Activated CD8-positive, alpha-beta memory T cell treated with anti-CD3 and anti-CD28 coated beads for 48 hours (primary cell): ENCODE results near the gene ANKS1B.

ENCODE experiments used
- DNase-seq, 3 experiments: peaks; one replicate each; pipeline ENCODE4 v3.0.0-alpha.2; 2020; ENCODE audit warnings: low read depth in 2 of 3, low spot score in 2 of 3

Gene ANKS1B

DNA sequence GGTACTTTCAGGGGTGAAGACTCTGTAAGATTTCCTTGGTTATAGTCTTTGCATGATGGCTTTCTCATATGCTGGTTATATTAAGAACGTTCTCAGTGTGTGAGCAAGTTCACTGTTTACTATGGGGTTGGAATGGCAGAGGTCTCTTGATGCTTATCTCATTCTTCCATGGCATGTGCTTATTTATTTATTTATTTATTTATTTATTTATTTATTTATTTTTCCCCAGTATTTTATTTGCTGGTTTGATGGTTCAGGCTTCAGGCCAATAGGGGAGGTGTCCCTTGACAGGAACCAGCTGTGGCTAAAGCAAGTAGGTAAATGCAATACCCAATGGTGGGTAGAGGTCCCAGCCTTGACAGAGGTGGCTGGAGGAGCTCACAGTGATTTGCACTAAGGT is 498.5 kb downstream of the ANKS1B start:
- no peak for DNase-seq

DNA sequence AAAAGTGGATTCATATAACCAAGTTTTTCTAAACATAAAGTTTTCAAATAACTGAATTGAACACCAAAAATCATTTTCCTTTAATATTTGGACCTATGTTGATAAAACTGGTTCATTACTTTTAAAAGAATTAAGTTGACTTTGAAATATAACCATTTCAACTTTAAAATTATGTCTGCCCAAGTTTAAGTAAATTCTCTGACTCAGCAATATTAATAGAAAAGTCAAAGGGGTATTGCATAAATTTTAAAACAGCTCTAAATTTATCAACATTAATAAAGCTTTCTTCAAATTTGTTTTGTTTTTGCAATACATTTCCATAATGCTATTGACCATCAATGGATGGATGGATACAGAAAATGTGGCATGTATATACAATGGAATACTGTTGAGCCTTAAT is 505.6 kb downstream of the ANKS1B start:
- no peak for DNase-seq

DNA sequence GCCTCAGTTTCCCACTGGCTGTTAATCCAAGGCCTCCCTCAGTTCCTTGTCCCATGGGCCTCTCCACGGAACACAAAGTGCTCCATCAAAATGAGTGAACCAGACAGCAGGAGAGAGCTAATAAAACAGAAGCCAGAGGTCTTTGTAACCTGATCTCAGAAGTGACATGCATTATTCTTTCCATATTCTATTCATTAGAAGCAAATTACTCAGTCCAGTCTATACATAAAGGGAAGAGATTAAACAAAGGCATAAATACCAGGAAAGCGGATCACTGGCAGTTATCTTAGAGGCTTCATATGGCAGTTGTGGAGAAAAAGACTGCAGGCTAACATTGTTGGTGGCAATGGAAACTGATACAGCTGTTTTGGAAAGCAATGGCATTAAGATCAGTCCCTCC is 507.8 kb downstream of the ANKS1B start:
- DNase-seq, result no peak

DNA sequence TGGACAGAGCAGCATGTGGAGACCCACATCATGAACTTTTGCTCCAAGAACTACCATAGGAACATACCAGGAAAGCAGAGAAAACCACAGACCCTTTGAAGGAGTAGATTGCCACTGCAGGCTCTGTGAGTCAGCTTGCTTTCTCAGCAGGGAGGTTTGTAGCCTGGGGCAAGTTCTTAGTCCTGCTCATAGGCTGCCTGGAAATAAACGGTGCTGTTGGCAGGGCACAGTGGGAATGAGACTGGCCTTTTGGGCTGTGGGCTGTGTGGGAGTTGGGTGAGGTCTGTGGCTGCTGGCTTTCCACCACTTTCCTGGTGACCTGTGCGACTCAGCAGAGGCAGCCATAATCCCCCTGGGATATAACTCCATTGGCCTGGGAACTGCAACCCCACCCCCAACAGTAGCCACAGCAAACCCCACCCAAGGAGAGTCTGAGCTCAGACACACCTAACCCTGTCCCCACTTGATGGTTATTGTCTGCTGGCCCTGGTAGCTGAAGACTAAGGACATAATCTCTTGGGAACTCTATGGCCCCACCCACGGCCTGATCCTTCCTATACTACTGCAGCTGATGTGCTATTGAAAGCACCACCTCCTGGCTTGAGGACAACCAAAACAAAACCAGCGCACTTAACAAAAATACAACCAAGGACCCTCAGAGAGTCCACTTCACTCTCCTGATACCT is 529.2 kb downstream of the ANKS1B start:
- DNase-seq, result no peak

DNA sequence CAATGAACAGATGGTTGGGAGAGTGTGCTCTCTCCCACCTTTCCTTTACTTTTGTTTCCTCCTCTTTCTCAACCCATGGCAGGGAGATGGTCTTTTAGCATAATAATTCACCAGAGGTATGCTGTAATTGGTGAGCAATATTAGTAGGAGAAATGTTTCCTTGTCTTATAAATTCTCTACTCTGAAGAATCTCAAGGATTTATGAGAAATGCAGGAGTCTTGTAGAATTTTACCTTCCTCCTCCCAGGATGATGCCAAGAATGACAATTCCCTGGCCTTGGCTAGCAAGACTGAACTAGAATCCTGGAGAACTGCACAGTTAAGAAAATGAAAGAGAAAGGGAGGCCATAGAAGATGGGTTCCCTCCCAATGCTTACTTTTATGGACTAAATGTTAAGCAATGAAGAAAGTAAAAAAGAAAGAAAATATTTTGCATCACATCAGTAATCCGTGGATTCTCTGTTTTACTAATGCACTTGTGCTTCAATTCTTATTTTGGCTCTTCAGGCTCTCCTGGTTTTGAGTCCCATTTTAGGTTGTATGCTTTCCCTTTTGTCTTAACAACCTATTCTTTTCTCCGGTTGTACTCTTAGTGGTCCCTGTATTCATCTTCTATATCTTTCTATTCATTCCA is 530.1 kb downstream of the ANKS1B start:
- DNase-seq, result no peak

DNA sequence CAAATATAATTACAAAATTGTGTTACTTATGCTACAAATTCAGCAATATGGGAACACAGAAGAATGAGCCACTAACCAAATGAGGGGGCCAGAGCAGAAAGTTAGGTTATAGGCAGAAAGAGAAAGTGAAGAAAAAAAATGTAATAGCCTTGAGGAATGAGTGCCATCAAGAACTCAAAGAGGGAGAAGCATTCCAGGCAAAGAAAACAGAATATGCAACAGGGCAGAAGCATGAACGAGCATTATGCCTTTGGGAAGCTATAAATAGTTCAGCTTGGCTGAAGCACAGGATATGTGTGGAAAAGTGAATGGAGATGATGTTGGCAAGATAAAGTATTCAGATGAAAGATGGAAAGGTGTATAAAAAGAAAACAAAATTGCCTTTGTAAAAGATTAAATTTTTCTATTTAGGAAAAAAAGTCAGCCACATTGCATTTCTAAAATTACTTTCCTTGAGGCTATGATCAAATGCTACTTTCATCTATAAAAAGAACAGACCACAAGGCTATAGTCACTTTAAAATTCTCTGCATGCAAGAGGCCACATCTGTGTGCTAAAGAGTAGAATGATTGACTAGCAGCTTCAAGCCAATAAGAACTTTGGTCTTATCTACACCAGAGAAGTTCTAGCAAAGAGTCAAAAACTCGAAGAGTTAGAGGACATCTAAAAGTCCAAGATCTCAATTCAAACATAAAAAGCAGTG is 530.7 kb downstream of the ANKS1B start:
- no peak for DNase-seq

DNA sequence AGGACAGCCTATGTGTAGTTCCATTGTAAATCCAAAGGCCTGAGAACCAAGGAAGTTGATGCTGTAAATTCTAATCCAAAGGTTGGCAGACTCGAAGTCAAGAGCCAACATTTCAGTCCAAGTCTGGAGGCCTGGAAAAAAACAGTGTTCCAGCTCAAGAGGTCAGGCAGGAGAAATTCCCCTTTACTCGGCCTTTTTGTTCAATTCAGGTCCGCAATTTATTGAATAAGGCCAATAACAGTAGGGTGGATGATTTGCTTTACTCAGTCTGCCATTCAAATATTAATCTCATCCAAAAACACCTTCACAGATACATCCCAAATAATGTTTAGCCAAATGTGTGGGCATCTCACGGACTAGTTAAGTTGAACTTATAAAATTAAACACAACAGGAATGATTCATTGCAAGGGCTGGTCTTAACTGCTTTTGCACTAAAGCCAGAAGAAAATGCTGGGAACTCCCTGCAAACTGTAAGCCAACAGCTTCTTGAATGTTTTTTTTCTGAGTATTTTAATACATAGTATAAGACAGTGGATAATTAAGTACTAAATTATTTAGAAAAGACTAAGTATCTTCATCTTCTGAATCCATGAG is 534.6 kb downstream of the ANKS1B start:
- DNase-seq, result no peak

DNA sequence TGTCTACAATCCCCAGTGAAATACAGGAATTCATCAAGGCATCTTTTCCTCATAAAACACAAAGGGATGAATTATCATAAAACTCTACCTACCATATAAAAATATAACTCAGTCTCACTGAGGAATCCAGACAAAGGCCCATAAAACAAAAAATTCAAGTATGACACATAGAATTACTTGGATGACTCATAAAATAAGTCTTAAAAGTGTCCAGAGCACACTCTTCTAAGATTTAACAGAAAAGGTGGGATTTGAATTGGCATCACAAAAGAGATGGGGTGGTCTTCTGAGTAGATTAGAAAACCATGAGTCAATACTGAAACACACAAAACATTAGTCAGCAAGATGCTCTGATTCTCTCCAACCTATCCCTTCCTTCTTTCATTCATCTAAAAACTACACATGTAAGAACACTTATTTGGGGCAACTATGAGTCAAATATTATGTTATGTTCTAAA is 539.8 kb downstream of the ANKS1B start:
- DNase-seq, result no peak

DNA sequence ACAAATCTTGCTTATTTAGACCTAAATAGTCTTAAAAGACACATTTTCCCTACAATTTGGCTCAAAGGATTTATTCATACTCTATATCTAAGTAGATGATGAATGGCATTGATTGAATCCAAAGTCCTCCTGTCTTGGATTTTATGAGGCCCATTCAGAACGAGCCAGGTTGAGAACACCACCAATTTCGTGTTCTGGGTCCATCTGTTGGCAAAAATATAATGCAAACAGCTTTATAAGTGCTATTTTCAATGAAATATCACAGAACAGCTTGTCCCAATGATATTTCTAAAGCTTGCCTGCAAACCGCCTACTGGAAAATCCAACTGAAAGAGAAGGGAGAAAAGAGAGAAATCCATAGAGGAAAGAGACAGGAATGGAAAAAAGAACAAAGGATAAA is 542.0 kb downstream of the ANKS1B start:
- no peak for DNase-seq

DNA sequence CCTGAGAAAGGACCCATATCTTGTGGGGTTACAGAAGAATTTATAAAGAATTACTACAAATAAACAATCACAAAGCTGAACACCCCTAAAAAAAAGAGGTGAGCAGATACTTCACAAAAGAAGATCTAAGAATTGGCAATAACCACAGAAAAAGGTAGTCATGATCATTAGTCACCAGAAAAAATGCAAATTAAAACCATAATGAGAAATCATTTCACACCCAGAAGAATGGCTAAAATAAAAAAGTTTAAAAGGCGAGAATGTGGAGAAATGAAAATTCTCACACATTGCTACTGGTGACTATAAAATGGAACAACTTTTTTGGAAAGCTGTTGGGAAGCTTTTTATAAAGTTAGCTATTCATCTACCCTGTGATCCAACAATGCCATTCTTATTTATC is 545.3 kb downstream of the ANKS1B start:
- DNase-seq, result no peak

DNA sequence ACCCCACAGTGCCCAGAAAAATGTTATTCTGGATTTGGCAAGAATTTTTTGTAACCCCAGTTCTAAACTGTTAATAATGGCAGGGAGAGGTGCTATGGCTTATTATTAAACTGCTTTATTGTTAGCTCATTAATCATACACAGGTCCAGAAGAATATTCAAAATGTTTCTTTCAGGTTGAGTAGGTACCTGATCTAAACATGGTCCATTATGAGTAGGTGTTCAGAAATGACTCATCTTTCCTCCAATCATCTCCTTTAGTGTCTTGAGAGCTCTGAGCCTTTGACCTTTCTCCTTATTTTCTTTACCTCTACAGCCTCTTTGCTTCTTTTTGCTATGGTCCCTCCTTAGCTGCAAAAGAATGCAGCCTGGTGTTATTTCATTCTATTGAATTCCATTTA is 548.2 kb downstream of the ANKS1B start:
- DNase-seq, result no peak

DNA sequence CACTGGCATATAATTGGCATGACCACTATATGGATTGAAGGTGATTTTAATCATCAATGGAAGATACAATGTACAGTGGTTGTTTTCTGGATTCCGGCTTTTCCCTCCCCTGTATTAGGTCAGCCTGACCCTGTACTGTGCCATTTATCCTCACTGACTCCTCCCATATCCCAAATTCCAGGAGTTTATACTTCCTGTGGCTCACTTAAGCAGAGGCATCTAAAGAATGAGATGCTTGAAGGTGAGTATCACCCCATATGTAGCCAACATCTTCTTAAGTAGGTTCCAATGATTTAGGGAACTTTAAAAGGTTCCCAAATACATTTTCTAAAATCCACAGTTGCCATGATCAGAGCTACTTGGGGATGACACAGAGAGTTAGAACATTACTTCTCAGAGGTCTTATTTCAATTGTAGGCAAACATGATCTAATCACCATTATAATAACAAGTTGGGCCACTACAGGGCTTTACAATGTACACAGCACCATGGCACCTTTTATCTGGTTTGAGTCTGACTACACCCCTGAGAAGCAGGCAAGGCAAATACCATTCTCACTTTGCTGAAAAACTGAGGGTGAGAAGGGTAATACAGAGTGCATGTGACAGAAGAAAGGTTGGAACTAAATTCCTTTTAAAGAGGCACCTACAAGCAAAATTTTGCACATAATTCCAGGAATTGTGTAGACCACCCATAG is 549.5 kb downstream of the ANKS1B start:
- no peak for DNase-seq

DNA sequence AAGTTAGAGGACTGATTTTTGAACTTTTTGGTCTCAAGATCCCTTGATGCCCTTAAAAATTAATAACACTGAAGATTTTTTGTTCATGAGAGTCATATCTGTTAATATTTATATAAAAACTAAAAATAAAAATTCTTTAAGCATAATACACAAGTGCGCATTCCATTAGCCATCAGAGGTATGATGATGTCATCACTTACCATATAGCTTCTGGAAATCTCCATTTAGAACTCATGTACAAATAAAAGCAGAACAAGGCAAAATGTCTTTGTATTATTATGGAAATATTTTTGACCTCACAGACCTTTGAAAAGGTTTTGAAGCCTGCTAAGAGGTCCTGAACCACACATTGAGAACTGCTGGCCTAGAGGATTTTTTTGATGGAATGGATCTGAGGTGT is 551.6 kb downstream of the ANKS1B start:
- no peak for DNase-seq

DNA sequence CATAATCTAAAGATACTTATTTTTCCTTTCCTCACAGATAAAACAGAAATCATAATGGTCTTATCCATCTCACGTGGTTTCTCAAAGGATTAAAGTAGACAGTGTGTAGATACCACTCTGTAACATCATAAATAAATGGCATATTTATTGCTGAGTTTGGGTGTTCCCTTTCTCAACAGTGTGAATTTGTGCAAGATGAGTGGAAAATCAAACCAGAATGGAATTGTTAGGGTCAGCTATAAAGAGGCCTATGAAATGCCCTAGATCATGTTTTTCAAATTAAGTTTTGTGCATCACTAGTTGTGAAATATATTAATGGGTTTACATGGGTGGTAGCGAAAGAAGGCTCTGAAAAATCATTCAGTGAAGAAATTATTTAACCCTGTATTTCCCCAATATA is 553.5 kb downstream of the ANKS1B start:
- DNase-seq, result no peak

DNA sequence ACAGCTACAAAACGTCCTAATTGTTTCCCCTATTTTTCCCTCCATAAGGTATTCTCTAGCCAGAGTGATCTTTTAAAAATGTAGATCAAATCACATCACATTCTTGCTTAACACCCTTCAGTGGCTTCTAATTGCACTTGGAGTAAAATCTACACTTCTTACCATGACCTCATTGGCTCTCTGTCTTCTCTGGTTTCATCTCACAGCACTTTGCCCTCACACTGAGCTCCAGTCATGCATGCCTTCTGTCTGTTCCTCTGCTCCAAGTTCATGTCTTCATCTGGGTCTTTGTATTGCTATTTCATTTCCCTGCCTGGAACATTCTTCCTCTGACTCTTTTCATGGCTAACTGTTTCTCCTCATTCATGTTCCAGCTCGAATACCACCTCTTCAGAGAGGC is 557.6 kb downstream of the ANKS1B start:
- DNase-seq, result no peak

DNA sequence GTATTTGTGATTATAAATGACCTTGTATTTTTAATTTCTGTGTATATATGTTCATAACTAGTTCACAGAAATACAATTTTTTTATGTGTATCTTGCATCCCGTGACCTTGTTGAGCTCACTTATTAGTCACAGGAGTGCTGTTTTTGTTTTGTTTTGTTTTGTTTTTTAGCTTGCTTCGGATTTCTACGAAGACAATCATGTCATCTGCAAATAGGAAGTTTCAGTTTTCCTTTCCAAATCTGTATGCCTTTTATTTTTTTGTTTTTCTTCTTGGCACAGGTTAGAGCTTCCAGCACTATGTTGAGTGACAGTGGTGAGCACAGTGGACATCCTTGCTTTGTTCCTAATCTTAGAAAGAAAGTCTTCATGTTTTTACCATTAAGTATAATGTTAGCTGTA is 566.4 kb downstream of the ANKS1B start:
- no peak for DNase-seq

DNA sequence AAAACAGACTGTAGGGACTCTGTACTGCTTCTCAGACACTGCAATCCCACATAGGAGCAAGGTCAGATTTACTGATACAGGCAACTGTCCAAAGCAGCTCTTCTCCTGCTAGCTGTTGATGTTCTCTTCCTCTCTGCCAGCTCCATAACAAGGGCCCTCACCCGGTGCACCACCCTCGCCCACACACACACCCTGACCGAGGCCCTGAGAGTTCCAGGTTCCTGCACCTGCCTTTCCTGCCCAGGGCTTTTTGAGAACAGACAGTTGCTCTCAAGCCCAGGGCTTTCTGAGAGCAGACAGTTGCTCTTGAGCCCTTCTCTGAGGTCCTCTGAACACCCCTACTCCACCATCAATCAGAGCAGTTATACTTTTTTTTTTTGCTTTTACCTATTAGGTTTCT is 571.0 kb downstream of the ANKS1B start:
- DNase-seq, result no peak

DNA sequence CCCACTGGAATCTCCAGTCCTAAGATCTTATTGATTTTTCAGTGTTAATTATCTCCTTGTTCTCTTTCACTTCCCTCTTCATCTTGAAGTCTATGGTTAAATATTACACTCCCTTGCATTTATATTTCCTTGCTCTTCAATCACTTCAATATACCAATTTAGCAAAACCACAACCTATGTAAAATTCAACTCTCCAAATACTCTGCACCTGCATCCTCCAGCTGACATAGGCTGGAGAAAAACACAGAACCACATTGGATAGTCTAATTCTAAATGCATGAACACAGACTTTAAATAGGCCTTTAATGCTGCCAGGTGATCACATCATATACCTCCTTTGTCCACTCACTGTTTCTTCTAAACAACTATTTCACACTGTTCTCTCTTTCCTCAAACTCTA is 591.0 kb downstream of the ANKS1B start:
- no peak for DNase-seq

DNA sequence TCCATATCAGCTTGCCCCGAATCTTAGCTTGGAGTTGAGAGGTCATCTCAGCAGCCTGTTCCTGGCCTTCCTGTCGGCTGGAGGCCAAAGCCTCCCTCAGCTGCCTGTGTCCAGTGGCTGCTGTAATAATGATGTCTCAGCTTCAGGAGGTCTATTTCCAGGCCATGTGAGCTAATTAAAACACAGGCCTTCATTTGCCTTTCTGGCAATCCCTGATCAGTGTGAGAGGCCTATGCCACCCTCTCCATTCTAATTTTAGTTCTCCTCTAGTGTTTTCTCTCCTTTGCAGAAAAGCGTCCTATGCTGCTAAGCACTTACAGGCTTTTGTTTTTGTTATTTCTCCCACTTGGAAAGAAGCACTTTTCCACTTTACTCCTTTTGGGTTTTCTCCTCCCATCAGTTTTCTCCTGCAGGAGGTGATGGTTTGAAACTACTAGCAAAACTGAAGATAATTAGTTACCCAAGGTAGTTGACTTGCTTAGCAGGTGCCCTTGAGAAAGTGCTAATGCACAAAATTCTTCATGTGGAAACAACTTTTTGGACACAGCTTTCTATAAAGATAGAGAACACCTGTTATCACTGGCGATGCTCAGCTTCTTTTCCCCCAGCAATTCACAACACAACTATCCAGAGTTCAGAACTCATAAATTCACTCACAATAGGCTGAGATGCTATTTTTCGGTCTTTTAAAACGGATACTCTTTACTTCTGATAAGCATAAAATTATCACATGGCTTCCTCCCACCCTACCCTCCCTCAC is 592.5 kb downstream of the ANKS1B start:
- DNase-seq, result no peak

DNA sequence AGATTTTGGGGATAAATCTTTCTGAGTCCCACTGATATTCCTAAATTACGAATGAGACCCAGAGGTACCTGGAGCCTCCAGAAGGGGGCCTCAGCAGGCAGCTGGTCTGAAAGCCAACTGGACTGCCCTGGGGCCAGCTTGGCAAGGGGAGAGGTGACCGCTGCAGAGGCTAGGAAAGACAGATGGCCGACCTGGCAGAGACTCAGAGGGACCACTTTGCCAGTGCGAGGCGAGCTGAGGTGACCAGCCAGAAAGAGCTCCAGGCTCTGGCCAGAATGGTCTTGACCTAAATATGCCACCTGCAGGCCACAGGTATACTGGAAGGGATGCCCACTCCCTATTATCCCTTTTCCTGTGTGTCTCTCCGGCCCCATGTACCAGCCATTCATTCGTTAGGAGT is 594.0 kb downstream of the ANKS1B start:
- DNase-seq, result no peak

DNA sequence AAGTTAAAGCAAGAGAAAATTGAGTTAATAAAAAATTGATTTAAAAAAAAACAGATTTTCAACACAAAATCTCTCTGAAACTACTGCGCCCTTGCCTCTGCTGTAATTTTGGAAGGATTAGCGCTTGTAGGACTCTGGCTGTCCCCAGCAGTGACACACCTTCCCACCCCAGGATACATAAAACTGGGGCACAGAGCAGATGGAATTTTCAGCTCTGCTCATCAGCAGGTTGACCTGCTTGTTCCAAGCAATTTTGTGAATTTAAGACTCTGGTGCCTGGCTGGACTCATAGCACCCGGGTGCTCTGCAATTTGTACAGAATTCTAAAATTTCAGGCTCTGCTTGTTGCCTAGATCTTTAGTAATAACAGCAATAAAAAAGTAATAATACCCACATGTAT is 595.0 kb downstream of the ANKS1B start:
- no peak for DNase-seq
